CD4-positive, alpha-beta T cell (primary cell): Measurements from ENCODE around the gene DNASE1. TPM values are rescaled to one million over a fixed set of nuclear protein-coding genes. Genes with fewer than 3 reads are reported as not detected.

Experiments used
- ATAC-seq: fragments of 200-7000 bp; cut with Tn5 transposase; one replicate; pipeline ENCODE4 v1.10.0; 2022; ENCODE audit warnings: mild to moderate bottlenecking; ENCODE audit not compliant: poor library complexity
- CTCF ChIA-PET: fragments of 350-600 bp; sonication (Branson Sonifier 250); formaldehyde crosslinking; loops from one replicate; lab custom pipeline; 2021; ENCODE audit warnings: antibody characterized with exemption, inconsistent platforms; lab: Charles Lee
- POLR2A ChIA-PET: fragments of 350-600 bp; sonication (Branson Sonifier 250); formaldehyde crosslinking; loops from one replicate; lab custom pipeline; 2021; ENCODE audit warnings: antibody characterized with exemption, inconsistent platforms; lab: Charles Lee
- DNase-seq, 14 experiments: peaks; one replicate each; pipeline ENCODE4 v3.0.0-alpha.2; 2013 to 2020; ENCODE audit warnings: mixed read lengths in 2 of 14
- H3K27ac ChIP-seq, 2 donors: one replicate each; pipeline versions ENCODE4 v1.5.1 to v1.7.0; 2013; ENCODE audit warnings: low read length in 2 of 2, low read depth in 1 of 2, mild to moderate bottlenecking in 1 of 2
- H3K27me3 ChIP-seq, 2 experiments: 1 replicate in 1 of 2; 2 replicates in 1 of 2; pipeline versions ENCODE4 v1.6.1 to v1.7.0; 2013; ENCODE audit warnings: low read length in 2 of 2, control low read depth in 1 of 2, mild to moderate bottlenecking in 1 of 2, moderate library complexity in 1 of 2; ENCODE audit not compliant: insufficient read depth in 2 of 2, control insufficient read depth in 1 of 2
- H3K36me3 ChIP-seq: one replicate; pipeline ENCODE4 v1.6.1; 2013; ENCODE audit warnings: low read length, control low read depth; ENCODE audit not compliant: insufficient read depth
- H3K4me1 ChIP-seq: one replicate; pipeline ENCODE4 v1.6.1; 2013; ENCODE audit warnings: low read length, control low read depth; ENCODE audit not compliant: insufficient read depth
- H3K4me3 ChIP-seq: one replicate; pipeline ENCODE4 v1.5.1; 2013; ENCODE audit warnings: mild to moderate bottlenecking, low read length, moderate library complexity
- H3K9me3 ChIP-seq, 2 experiments: 1 replicate in 1 of 2; 2 replicates in 1 of 2; pipeline versions ENCODE4 v1.6.1 to v1.7.0; 2013; ENCODE audit warnings: low read length in 2 of 2, mild to moderate bottlenecking in 2 of 2, control low read depth in 1 of 2, moderate library complexity in 1 of 2; ENCODE audit not compliant: control insufficient read depth in 1 of 2, insufficient read depth in 1 of 2
- H3K27ac Mint-ChIP-seq: one replicate; pipeline ENCODE4 v1.8.0; 2020; ENCODE audit warnings: mixed read lengths
- H3K27me3 Mint-ChIP-seq: one replicate; pipeline ENCODE4 v1.8.0; 2021; ENCODE audit warnings: mixed read lengths
- H3K36me3 Mint-ChIP-seq: one replicate; pipeline ENCODE4 v1.8.0; 2021; ENCODE audit warnings: low read depth, mixed read lengths
- H3K4me1 Mint-ChIP-seq: one replicate; pipeline ENCODE4 v1.8.0; 2021; ENCODE audit warnings: low read depth, mixed read lengths
- H3K4me3 Mint-ChIP-seq: one replicate; pipeline ENCODE4 v1.8.0; 2020; ENCODE audit warnings: mild to moderate bottlenecking, mixed read lengths
- H3K9me3 Mint-ChIP-seq: one replicate; pipeline ENCODE4 v1.8.0; 2020; ENCODE audit warnings: mixed read lengths
- CTCF ChIP-seq: fragments of 200-600 bp; IDR thresholded peaks from one replicate; pipeline ENCODE4 v1.8.0; 2022; ENCODE audit warnings: antibody characterized with exemption, mild to moderate bottlenecking
- intact Hi-C, 2 experiments: fragments of 100-400 bp; cut with DNase I in 1 of 2; cut with micrococcal nuclease in 1 of 2; formaldehyde crosslinking; loops; one replicate each; pipeline versions ENCODE4 v1.15.1 to v1.9.0; 2023 to 2025; cut with DNase I, micrococcal nuclease
- total RNA-seq, 174 experiments: library from RNA in 2 of 174; stranded (reverse) in 2 of 174; gene quantifications; one replicate each; pipeline ENCODE4 v1.2.3 and lab custom pipeline; 2021 to 2026

Gene DNASE1
- total RNA-seq, 2 experiments from 2014 or later = 9.5 to 10.4 TPM

- Mint-ChIP-seq H3K4me3 (no peak overlapping the region), H3K27me3 (no peaks in the 10 kb centered on the region), H3K27ac (peak overlapping the region; percentile 82), H3K36me3 (no peaks in the 10 kb centered on the region), H3K9me3 (no peaks in the 10 kb centered on the region), H3K4me1 (peaks cover 45% of the 10 kb centered on the region)
- DNase-seq (no peak), ATAC-seq (no peak)
- peaks cover 4% of the 10 kb centered on the region for H3K36me3 ChIP-seq
- POLR2A ChIA-PET = no interaction called here
- H3K9me3 ChIP-seq = no peaks in the 10 kb centered on the region
- no peak overlapping the region for H3K27ac ChIP-seq
- CTCF ChIA-PET = no interaction called here
- peaks cover 23% of the 10 kb centered on the region for H3K4me1 ChIP-seq
- intact Hi-C loops = no loop called here
- no peaks in the 10 kb centered on the region for H3K27me3 ChIP-seq
- no peak for TF ChIP-seq CTCF
- no peak overlapping the region for H3K4me3 ChIP-seq
These were observed 29.2 kb upstream of the DNASE1 start for GRCh38 chr16:3625331-3625730.

GRCh38 chr16:3625911-3626732, 28.4 kb upstream of the DNASE1 start:
- CTCF ChIA-PET = interaction anchor here (1.0 to 1.5 kb wide), 3 partner anchors 10 to 14 kb away, joined by 3 to 5 read pairs (median 5); partner anchors contain the start of gene SLX4
- intact Hi-C loops = loop anchor here in 1 of 2 experiments (1.0 kb wide), 1 partner anchor 11 kb away; no protein-coding TSS in a partner anchor
- Histone ChIP-seq H3K4me3 (no peak overlapping the region), H3K9me3 (no peaks in the 10 kb centered on the region), H3K27ac (peak overlapping the region; percentile 29 to 61), H3K4me1 (peaks cover 23% of the 10 kb centered on the region), H3K27me3 (no peaks in the 10 kb centered on the region), H3K36me3 (peaks cover 4% of the 10 kb centered on the region)
- no peaks in the 10 kb centered on the region for H3K27me3 Mint-ChIP-seq
- POLR2A ChIA-PET = interaction anchor here (0.7 to 1.6 kb wide), 3 partner anchors 12 to 20 kb away, joined by 3 to 6 read pairs (median 5); partner anchors contain the start of gene SLX4
- H3K36me3 Mint-ChIP-seq = no peaks in the 10 kb centered on the region
- H3K4me1 Mint-ChIP-seq = peaks cover 45% of the 10 kb centered on the region
- DNase-seq (peak in 3 of 14 experiments; percentile 31 to 44 (median 38)), ATAC-seq (peak; percentile 84)
- H3K27ac Mint-ChIP-seq = peak overlapping the region; percentile 82
- H3K4me3 Mint-ChIP-seq = peak overlapping the region; percentile 8
- no peaks in the 10 kb centered on the region for H3K9me3 Mint-ChIP-seq
- no peak for TF ChIP-seq CTCF

- CTCF ChIA-PET = no interaction called here
- Histone ChIP-seq H3K4me3 (no peak overlapping the region), H3K36me3 (peaks cover 24% of the 10 kb centered on the region), H3K4me1 (peaks cover 13% of the 10 kb centered on the region), H3K9me3 (no peaks in the 10 kb centered on the region), H3K27ac (peak overlapping the region; percentile 14 to 36), H3K27me3 (no peaks in the 10 kb centered on the region)
- DNase-seq (peak in 8 of 14 experiments; percentile 8 to 55 (median 32)), ATAC-seq (peak; percentile 88)
- Mint-ChIP-seq H3K27me3 (no peaks in the 10 kb centered on the region), H3K4me3 (peak overlapping the region; percentile 34), H3K27ac (peak overlapping the region; percentile 93), H3K9me3 (no peaks in the 10 kb centered on the region), H3K36me3 (no peaks in the 10 kb centered on the region), H3K4me1 (peaks cover 40% of the 10 kb centered on the region)
- intact Hi-C loops = loop anchor here in 1 of 2 experiments (1.0 kb wide), 1 partner anchor 11 kb away; no protein-coding TSS in a partner anchor
- TF ChIP-seq CTCF = no peak
- POLR2A ChIA-PET = interaction anchor here (0.7 to 1.5 kb wide), 2 partner anchors 11 to 235 kb away, joined by 3 to 5 read pairs; no protein-coding TSS in a partner anchor
These were observed 17.0 kb upstream of the DNASE1 start for GRCh38 chr16:3637371-3637923.
